DMS79 (cell line): ENCODE data around the gene CPLANE1.

Source experiments
- DNase-seq: peaks from one replicate; lab custom pipeline; 2025; lab: John Stamatoyannopoulos, UW

CPLANE1 gene

GRCh38 chr5:37064442-37064841, 184.7 kb downstream of the CPLANE1 start:
- DNase-seq = no peak

- DNase-seq = no peak
Measured at GRCh38 chr5:37063739-37064138, 185.4 kb downstream of the CPLANE1 start.

GRCh38 chr5:37060030-37060429, 189.1 kb downstream of the CPLANE1 start:
- no peak for DNase-seq

GRCh38 chr5:37056762-37057161, 192.4 kb downstream of the CPLANE1 start:
- DNase-seq = no peak
